CD4-positive, alpha-beta T cell treated with Interleukin-4 for 1 hour (primary cell): ENCODE data around the gene MBNL1.
A peak's percentile ranks its signal among the peaks of the same experiment; 100 is the strongest.
"Not testable (repeated sequence)": the region's sequence is repeated elsewhere in the genome, so short reads cannot be mapped to it uniquely, and the experiment has no call there.

ENCODE experiments used
- DNase-seq, 2 donors: peaks; one replicate each; pipeline ENCODE4 v3.0.0-alpha.2; 2020 to 2022

The MBNL1 gene

DNA sequence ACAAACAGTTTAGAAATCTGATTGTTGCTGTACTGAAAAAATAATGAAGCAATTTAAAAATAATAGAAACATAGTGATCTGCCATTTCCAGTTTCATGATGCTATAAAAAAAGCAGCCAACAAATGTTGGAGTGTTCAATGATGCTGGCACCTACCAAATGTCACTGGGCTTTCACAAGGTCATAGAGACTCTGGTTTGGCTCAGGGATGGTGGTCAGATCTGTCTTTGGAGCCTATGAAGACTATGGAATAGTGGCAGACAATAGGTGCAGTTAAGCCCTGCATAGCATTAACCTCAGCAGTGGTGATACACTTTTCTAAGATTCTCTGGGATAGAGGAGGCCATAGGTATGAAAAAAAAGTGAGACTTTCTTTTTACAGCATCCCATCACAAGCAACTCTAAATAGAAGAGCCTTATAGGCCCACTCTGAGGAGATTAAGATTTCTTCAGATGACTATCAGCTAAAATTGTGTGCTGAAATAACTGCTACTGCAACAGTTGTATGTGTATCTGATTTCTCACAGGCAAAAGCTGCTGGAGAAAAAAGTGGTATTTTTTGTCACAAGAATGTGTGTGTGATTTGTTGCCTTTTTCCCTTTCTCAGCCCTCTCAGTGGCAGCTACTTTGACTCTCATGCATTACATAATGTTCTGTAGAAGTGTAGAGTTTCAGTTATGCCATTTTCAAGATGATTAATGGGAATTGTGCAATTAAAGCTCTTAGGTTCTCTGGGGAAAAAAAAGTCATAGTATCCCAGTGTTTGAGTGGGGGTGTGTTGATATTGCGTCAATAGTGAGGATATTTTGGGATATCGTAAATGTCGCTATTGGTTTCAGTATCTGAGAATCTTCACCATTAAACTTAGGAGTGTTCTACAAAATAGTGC is 137.4 kb downstream of the MBNL1 start:
- DNase-seq = no peak

DNA sequence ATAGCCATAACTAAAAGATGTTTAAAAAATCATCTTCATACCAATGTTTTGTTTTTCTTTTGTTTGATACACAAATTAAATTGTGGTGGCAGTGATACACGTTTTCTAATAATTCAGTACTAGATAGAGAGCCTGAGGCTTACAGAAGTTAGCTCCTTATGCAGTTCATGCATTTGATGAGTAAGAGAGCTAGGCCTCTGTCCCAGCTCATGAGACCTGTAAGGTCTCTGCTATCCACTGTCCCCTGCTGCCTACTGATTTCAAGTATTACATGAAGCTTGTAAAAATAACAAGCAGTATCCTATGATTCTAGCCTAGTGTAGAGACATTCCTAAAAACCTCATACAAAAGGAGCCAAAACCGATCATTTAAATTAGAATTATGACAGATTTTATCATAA is 144.5 kb downstream of the MBNL1 start:
- DNase-seq = no peak

DNA sequence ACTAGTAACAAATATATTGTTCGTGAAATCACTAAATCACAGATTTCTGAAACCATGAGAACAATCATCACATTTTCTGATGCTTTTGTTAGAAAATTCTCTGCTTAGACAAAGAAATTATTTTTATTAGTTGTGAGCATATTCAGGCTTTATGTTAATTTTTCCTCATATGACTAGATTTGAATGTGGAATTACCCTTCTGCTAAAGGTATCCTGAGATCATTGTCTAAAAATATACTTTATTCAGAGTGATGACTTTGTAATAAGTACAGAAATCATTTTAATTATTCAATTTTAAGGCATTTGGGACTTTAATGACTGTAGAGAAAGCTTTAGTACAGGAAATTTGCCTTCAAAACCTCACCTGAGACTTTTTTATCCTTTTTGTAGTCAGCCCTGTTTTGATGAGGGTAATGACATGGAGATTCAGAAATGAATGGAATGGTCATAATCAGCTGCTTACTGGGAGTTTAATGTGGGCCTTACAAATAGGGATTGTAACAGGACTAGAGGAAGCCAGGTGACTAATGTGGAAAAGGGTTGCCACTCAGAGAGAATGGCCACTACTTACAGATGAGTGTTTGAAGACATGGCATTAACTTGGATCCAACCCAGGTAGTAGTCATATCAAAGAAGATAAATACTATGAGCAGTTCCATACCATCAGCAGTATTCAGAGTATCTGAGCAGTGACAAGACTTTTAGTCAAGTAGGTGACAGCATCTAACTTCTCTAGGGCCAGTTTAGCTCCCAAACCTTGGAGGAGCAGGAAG is 148.3 kb downstream of the MBNL1 start:
- no peak for DNase-seq

DNA sequence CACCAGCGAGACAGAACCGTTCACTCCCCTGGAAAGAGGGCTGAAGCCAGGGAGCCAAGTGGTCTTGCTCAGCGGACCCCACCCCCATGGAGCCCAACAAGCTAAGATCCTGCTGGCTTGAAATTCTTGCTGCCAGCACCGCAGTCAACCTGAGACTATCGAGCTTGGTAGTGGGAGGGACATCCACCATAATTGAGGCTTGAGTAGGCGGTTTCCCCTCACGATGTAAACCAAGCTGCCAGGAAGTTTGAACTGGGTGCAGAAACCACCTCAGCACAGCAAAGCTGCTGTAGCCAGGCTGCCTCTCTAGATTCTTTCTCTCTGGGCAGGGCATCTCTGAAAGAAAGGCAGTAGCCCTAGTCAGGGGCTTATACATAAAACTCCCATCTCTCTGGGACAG is 151.0 kb downstream of the MBNL1 start:
- no peak for DNase-seq

DNA sequence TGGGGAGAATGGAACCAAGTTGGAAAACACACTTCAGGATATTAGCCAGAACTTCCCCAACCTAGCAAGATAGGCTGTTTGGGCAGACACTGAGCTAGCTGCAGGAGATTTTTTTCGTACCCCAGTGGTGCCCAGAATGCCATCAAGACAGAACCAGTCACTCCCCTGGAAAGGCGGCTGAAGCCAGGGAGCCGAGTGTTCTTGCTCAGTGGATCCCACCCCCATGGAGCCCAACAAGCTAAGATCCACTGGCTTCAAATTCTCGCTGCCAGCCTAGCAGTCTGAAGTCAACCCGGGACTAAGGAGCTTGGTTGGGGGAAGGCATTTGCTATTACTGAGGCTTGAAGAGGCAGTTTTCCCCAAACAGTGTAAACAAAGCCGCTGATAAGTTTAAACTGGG is 152.4 kb downstream of the MBNL1 start:
- no peak for DNase-seq

DNA sequence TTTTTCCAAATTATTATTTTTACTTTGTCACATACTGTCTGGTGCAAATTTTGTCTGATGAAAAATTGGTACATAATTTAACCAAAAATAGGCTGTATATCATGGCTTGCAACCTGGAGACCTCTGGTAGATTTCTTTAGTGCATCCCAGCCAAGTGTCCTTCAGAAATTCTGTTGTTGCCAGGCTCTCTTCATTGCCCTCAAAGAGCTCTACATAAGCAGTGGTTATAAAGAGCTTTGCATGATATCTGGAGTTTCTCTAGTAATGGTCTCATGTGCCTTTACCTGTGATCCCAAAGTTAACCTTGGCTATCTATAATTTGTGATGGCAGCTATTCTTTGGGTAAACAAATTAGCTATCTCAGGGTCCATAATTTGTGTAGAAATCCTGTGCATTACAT is 157.7 kb downstream of the MBNL1 start:
- no peak for DNase-seq

DNA sequence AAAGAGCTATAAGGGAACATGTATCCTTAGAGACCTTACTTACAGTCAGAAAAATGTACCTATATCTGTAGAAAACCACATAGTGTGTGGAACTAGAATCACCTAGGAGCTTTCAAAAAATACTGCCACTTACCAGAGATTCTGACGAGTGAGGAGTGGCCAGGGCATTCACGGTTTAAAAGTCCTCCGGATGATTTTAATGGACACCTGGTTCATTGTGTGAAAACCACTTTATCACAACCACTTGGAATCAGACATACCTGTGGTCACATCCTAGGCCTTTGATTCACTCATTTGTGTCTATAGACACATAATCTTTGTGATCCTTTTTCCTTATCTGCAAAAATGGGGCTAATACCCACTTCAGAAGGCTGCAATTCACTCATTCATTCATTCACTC is 159.8 kb downstream of the MBNL1 start:
- no peak for DNase-seq

DNA sequence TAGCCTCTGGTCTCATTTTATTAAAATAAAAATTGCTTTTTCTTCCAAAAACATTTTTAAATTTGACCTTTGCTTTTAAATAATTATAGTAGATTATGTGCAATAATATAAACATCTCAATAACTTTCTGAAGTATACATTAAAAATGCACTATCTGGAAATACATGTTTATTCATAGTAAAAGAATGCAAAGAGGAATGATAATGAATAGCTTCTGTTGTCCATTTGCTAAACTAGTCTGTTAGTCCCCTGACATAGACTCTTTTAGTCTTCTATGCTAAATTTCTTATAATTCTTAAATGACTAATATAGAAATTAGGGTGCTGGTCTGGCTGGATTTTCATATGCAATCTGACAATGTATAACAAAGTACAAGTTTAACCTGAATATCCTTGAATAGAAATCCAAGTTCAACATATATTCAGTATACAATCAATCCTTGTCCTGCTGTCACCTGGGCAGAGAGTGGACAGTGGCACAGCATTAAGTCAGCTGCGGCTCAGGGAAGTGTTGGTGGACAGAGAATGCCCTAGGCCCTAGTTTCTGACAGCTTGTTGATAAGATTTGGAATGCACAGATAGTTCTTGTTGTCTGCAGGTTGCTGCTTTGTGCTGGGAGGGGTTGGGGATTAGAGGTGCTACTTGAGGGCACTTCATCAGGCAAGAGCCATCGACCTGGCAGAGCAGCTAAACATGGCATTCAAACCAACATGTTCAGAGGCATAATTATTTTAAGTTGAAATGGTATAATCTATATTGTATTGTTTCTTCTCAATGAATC is 161.7 kb downstream of the MBNL1 start:
- DNase-seq = no peak

DNA sequence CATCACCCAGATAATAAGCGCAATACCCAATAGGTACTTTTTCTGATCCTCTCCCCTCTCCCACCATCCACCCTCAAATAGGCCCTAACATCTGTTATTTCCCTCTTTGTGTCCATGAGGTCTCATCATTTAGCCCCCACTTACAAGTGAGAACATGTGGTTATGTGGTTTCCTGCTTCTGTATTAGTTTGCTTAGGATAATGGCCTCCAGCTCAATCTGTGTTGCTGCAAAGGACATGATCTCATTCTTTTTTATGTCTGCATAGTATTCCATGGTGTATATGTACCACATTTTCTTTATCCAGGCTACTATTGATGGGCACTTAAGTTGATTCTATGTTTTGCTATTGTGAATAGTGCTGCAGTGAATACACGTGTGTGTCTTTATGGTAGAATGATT is 165.4 kb downstream of the MBNL1 start:
- no peak for DNase-seq

DNA sequence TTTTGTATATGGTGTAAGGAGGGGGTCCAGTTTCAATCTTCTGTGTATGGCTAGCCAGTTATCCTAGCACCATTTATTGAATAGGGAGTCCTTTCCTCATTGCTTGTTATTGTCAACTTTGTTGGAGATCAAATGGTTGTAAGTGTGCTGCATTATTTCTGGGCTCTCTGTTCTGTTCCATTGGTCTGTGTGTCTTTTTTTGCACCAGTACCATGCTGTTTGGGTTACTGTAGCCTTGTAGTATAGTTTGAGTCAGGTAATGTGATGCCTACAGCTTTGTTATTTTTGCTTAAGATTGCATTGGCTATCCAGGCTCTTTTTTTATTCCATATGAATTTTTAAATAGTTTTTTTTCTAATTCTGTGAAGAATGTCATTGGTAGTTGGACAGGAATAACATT is 166.5 kb downstream of the MBNL1 start:
- not testable (repeated sequence) for DNase-seq

DNA sequence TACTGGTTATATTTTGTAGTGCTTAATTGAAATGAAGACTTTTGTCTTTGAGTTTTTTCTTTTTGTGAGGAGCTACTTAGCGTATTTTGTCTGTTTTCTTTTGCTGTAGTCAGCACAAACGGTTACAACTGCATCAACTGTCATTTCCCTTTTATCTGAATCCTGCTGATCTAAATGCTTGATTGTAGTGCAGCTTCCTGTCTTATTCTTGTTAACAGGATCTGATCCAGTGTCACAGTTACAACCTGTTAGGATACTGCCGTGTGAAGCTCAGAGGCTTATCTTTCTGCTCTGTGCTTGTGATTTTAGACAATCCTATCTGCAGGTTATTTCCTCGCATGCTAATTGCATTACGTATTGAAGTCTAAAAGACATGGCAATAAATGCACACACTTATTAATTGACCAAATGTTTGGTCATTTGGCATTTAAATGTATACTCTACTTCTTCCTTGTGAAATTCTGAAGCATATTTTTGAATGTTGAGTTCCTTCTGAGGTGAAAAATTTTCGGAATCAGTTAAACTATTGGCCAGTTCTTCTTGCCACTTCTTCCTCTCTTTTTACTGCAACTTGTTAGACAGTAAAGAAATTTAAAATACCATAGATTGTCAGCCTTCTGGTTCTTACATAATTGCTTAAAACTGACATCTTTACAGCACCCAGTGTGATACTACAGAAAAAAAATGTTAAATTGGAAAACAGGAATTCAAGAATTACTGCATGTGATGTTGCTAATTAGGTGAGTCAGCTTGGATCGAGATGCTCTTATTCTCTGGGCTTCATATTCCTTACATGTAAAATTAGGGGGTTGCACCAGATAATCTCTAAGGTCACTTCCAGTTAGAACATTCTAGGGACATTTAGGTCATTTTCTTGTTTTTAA is 168.2 kb downstream of the MBNL1 start:
- DNase-seq = peak in 1 of 2 donors; percentile 32

DNA sequence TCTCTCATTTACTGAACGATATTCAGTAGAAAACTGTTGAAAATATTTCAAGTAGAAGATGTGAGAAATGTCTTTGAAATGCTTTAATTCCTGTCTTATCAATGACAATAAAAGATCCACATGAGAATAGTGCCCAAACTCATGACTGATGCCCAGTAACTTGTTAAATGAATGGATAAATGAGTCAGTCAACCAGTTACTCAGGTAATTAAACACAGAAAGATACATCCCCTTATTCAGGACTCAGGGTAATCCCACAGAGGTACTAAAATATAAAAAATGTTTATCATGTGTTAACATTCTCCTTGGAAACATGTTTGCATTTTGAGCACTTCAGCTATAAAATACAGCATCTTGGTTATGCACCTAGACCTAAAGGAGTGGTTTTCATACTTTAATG is 169.5 kb downstream of the MBNL1 start:
- DNase-seq = no peak

DNA sequence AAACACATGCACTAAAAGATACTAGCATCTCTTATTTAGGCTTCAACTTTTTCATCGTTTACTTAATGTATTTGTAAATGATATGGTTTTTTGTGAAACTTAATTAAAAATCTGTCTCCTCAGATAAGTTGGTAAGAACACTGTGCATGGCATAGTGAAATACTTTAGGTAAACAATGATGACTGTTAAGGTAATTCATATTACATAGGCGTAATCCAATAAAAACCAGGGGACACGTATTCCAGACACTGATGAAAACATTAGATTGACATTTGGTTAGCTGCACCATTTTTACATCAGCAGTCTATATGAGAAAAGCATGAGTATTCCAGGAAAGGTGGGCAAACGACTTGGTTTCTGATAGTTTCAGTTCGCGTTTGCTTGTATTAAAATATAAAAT is 170.0 kb downstream of the MBNL1 start:
- no peak for DNase-seq

DNA sequence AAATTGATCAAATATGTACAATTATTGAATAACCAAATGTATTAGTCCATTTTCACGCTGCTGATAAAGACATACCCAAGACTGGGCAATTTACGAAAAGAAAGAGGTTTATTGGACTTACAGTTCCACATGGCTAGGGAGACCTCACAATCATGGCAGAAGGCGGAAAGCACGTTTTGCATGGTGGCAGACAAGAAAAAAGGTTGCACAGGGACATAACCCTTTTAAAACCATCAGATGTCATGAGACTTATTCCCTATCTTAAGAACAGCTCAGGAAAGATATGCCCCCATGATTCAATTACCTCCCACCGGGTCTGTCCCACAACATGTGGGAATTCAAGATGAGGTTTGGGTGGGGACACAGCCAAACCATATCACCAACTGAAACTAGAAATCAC is 171.5 kb downstream of the MBNL1 start:
- not testable (repeated sequence) for DNase-seq

DNA sequence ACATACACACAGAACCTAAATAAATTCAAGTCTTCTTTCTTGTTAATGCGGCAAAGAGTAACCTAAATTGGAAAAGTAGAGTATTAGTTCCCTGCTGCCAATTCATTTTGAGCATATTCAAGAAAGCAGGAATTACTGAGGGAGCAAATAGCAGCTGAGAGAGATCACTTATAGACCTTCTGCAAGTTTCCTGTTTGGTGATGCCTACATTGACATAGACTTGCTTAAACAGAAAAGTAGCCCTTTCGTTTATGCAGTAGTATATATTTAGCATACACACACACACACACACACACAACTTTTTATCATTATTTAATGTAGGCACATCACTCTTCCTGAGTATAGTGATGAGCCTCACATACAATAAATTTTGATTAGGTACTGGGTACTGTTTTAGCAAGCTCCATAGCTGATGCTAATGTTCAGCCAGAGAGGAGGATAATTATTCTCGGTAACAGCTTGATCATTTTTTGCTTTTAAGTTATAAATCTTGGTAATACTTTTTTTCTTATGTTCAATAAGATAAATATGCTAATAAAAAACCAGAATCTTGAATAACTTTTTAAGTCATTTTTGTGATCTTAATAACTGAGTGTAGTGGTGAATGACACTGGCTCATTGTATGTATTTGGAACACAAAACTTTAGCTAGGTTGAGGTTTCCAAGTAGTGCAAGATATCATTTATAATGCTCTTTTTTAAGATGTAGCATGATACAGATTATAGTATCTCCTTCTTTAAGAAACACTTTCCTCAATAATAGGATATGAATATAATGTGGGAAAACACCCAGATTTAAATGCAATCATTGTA is 174.7 kb downstream of the MBNL1 start:
- peak in 1 of 2 donors; percentile 38 for DNase-seq

DNA sequence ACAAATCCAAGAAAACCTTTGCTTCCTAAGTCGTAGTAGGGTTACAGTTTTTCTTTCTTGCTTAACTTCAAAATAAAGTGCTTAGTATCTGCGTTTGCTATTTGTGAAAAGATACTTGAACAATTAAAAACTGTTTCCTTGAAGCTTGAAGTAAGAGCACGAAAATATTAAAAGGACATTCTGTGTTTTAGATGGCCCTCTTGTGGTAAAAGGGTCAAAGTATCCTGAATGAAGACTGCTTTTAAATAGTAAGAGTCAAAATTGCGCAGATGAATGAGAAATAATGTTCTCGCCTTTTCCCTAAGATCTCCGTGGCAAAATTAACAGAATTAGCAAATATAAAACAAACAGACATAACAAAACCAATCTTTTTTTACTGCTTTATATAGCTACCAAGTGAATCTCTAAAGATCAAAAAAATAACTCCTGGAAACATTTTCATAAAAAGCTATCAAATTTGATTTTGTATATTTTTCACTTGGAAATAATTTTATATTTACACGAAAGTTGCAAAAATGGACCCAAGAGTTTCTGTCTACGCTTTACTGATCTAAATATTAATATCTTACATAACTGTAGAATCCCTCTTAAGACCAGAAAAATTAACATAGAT is 175.4 kb downstream of the MBNL1 start:
- peak in 1 of 2 donors; percentile 66 for DNase-seq

DNA sequence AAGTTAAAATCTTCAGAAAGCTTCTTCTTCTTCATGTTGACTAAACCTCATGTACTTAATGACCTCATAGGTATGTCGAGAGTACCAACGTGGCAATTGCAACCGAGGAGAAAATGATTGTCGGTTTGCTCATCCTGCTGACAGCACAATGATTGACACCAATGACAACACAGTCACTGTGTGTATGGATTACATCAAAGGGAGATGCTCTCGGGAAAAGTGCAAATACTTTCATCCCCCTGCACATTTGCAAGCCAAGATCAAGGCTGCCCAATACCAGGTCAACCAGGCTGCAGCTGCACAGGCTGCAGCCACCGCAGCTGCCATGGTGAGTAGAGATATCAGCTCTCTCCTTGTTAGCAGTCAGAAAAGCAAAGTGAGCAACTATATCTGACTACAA is 176.5 kb downstream of the MBNL1 start:
- DNase-seq = no peak

DNA sequence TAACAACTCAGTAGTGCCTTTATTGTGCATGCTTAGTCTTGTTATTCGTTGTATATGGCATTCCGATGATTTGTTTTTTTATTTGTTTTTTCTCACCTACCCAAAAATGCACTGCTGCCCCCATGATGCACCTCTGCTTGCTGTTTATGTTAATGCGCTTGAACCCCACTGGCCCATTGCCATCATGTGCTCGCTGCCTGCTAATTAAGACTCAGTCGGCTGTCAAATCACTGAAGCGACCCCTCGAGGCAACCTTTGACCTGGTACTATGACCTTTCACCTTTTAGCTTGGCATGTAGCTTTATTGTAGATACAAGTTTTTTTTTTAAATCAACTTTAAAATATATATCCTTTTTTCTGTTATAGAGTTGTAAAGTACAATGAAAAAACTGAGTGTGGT is 177.8 kb downstream of the MBNL1 start:
- no peak for DNase-seq

DNA sequence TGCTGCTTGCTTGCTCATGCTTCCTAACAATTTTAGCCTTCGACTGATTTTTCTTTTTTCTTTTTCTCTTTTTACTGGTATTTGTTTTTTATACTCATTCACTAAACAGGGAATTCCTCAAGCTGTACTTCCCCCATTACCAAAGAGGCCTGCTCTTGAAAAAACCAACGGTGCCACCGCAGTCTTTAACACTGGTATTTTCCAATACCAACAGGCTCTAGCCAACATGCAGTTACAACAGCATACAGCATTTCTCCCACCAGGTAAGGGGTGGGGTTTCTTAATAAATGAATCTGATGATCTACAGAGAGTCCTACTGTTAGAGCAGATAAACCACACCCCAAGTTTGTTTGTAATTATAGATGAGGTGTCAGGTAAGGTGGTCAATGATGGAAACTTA is 178.8 kb downstream of the MBNL1 start:
- DNase-seq = peak in 1 of 2 donors; percentile 56

DNA sequence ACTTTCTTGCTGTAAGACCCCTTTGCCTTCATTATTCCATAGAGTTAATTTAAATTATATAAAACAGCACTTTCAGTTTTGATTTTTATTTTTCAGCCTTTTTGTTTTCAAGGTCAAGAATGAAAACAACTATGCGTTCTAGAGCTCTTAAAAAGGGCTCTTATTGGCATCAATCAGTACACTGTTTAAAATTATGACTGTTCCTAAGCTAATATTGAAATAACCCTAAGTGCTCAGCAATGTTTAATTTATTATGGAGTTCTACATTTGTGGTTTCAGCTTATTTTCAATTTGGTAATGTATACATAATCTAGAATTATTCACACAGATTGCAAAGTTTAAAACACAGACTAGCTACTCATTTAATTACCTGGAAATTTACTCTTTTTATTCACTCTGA is 179.4 kb downstream of the MBNL1 start:
- DNase-seq = no peak

DNA sequence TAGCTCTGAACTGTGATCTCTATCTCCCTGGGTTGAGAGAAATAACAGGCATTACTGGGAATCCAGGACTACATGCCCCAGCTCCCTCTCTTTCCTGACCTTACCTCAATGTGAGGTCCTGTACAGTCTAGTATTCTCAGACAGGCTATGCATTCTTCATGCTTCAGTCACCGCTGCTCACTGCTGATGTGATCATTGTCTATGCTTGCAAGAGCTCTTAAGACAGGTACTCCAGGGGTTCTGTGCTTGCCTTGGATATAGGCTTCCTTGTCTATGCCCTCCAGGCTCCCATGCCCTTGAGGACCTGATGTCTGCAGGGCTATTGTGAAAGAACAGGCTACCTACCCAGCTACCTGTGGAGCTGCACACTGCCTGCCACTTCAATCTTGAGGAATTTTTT is 183.6 kb downstream of the MBNL1 start:
- DNase-seq = no peak
